C4-2B (cell line): Measurements from ENCODE around the gene CDK3.

Experiments used
- H3K27ac ChIP-seq: fragments of 450-650 bp; 2 replicates; pipeline ENCODE4 v1.5.1; 2017
- CTCF ChIP-seq: fragments of 450-650 bp; conservative IDR thresholded peaks from 2 replicates; pipeline ENCODE4 v1.5.1; 2017; ENCODE audit warnings: mild to moderate bottlenecking
- ZFX ChIP-seq: fragments of 450-650 bp; IDR thresholded peaks from 2 replicates; pipeline ENCODE4 v1.6.1; 2017

Gene CDK3

GRCh38 chr17:76054112-76054476 is 53.4 kb downstream of the CDK3 start:
- no peak overlapping the region for H3K27ac ChIP-seq
- TF ChIP-seq CTCF (no peak), ZFX (no peak)
